Stimulated activated CD4-positive, alpha-beta T cell treated with anti-CD3 and anti-CD28 coated beads, Interleukin-1b, Interleukin-23, amount 100 ng/mL, for 4 hours (primary cell): ENCODE data around the gene PTPN21.

ENCODE experiments used
- DNase-seq, 2 donors: peaks; one replicate each; pipeline ENCODE4 v3.0.0-alpha.2; 2020; ENCODE audit warnings: low read depth in 2 of 2

The PTPN21 gene

GRCh38 chr14:88554457-88555286 lies at the start of gene PTPN21:
PTPN21 (minus strand) TSS chr14:88555007; CDS start chr14:88550417, 4,590 bp downstream.
- DNase-seq, result peak in 1 of 2 donors; percentile 9

GRCh38 chr14:88604212-88604611 lies 49.4 kb upstream of the PTPN21 start:
- DNase-seq, result no peak

- no peak for DNase-seq
These were observed 45.1 kb upstream of the PTPN21 start for GRCh38 chr14:88599761-88600439.

GRCh38 chr14:88599326-88599725 lies 44.5 kb upstream of the PTPN21 start:
- DNase-seq, result no peak

GRCh38 chr14:88598097-88598675 lies 43.4 kb upstream of the PTPN21 start:
- no peak for DNase-seq

- no peak for DNase-seq
These were observed 42.8 kb upstream of the PTPN21 start for GRCh38 chr14:88597601-88598000.

GRCh38 chr14:88597038-88597437 lies 42.2 kb upstream of the PTPN21 start:
- no peak for DNase-seq

- DNase-seq, result no peak
These were observed 37.2 kb upstream of the PTPN21 start for GRCh38 chr14:88592031-88592430.

- no peak for DNase-seq
These were observed 35.4 kb upstream of the PTPN21 start for GRCh38 chr14:88590173-88590572.

GRCh38 chr14:88588081-88588480 lies 33.3 kb upstream of the PTPN21 start:
- DNase-seq, result no peak

- no peak for DNase-seq
These were observed 29.6 kb upstream of the PTPN21 start for GRCh38 chr14:88584451-88584850.

- no peak for DNase-seq
These were observed 21.4 kb upstream of the PTPN21 start for GRCh38 chr14:88576222-88576621.

GRCh38 chr14:88572117-88572516 lies 17.3 kb upstream of the PTPN21 start:
- DNase-seq, result no peak

GRCh38 chr14:88568196-88568595 lies 13.4 kb upstream of the PTPN21 start:
- no peak for DNase-seq

- no peak for DNase-seq
These were observed 10.6 kb upstream of the PTPN21 start for GRCh38 chr14:88565427-88565826.

GRCh38 chr14:88563845-88564244 lies 9.0 kb upstream of the PTPN21 start:
- DNase-seq, result no peak

- DNase-seq, result peak; percentile 84 to 85
These were observed 8.3 kb upstream of the PTPN21 start, which contains the start of gene ZC3H14 for GRCh38 chr14:88562831-88563686. ZC3H14 (plus strand) TSS chr14:88563037; CDS start chr14:88563134, 97 bp downstream.

GRCh38 chr14:88562532-88562830 lies 7.7 kb upstream of the PTPN21 start:
- DNase-seq, result no peak

- DNase-seq, result no peak
These were observed 5.0 kb upstream of the PTPN21 start for GRCh38 chr14:88559852-88560251.

GRCh38 chr14:88556581-88556980 lies 1.8 kb upstream of the PTPN21 start:
- DNase-seq, result no peak

GRCh38 chr14:88553886-88554456 lies 836 bp downstream of the PTPN21 start:
- no peak for DNase-seq

- DNase-seq, result no peak
These were observed 1.9 kb downstream of the PTPN21 start for GRCh38 chr14:88552876-88553275.
